HG03039 (cell line): ENCODE results near the gene SLC9A8.

Experiments
- ATAC-seq: cut with Tn5 transposase; IDR thresholded peaks from one replicate; pipeline ENCODE4 v1.9.1; 2021; ENCODE audit warnings: mild to moderate bottlenecking, moderate library complexity; ENCODE audit not compliant: unreplicated experiment

SLC9A8 gene

DNA sequence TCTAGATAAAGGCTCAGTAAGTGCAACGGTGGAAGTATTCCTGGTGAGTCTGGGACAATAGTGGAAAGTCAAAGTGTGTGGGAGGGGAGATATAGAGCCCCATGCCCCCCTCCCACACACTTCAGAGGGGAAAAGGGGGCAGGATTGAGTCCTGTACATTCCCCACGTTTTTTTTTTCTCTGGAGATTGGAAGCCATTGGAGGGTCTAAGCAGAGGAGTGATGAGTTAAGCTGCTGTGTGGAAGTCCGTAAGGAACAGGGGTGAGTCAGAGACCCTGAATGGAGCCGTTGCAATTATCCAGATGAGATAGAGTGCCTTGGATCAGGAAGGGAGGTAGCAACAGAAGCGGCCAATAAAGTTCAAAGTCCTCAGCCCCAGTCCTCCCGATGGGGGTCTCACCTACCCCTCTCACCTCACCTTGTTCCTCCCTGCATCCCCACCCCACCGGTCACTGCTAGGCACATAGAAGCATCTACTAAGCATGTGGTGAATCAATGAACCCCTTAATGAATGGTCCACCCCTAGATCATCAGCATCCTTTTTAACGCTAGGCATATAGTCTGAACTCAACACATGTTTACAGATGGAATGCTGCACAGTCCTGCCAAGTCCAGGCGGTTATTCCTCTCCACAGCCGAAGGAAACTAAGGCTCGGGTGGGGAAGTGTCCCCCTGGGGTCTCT is 662 bp upstream of the SLC9A8 start:
- no peak for ATAC-seq

DNA sequence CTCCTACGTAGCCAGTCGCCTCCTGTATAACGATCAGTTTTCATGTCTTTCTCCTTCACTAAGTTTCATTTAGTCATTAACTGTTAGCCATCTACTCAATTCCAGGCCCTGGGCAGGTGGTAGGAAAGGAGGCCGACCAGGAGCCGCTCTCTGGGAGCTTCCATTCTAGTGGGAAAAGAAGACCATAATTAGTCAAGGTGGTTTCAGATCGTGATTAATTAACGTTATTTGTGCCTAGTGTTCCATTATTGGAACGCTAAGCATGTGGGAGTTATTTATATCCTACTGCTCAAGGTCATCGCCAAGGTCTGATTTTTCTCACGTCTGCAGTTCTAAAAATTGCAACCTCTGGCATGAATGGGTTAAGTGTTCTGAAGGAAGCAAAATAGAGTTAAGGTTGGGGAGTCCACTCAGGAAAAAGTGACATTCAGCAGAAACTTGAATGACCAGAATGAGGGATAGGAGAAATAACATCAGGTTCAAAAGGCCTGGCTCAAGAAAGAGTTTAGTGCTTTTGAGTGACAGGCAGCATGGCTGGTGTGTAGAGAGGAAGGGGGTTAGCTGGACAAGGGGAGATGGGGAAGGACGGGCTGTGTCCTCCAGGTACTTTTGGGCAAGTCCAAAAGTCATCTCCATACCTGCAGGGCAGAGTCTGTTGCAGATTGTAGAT is 812 bp downstream of the SLC9A8 start:
- no peak for ATAC-seq

DNA sequence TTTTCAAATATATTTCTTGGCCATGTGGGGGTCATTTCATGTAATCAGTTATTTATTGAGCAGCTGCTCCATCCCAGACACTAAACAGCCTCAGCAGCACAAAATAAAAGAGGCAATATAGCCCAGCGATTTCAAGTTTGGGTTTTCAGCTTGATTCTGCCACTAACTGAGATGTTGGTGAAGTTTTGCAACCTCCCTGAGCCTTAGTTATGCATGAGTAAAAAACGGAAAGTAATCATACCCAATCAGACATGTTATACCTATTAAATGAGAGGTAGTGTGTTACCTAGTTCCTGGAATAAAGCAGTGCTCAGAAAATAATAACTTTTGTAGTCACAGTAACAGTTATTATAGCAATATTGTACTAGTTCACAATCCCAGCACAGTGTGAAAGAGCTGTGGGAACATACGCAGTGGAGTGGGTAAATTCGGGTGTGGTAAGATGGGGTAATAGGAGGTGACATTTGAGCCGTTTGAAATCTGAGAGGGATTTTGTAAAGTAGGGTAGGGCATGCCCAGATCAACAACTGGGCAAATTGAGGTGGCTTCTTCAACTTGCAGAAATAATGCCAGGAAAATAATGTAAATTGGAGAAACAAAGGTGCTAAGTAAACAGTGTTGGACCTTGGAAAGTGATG is 1.5 kb downstream of the SLC9A8 start:
- ATAC-seq: no peak

DNA sequence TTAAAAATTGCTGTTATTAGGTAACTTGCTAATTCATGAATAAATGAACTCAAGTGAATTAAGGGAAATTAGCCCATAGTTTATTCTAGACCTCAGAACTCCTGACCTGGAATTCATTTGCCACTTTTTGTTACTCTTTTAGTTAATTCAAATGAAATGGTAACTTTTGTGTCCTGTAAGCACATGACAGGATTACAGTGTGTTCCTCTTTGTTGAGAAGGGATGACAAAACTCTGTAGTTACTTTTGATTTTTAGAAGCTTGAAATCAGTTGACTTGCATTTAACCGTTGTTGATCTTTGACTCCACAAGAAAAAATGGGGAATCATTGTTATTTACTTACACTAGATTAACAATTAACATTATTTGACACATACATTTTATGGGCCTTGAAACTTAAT is 6.2 kb downstream of the SLC9A8 start:
- no peak for ATAC-seq

DNA sequence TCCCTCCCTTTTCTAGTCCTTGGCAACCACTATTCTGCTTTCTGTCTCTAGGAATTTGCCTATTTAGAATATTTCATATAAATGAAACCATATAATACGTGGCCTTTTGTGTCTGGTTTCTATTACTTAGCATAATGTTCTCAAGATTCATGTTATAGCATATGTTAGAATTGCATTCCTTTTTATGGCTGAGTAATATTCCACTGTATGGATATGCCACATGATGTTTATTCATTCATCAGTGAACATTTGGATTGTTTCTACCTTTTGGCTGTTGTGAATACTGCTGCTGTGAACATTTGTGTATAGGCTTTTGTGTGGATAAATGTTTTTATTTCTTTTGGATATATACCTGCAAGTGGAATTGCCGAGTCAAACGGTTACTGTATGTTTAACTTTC is 7.1 kb downstream of the SLC9A8 start:
- no peak for ATAC-seq

DNA sequence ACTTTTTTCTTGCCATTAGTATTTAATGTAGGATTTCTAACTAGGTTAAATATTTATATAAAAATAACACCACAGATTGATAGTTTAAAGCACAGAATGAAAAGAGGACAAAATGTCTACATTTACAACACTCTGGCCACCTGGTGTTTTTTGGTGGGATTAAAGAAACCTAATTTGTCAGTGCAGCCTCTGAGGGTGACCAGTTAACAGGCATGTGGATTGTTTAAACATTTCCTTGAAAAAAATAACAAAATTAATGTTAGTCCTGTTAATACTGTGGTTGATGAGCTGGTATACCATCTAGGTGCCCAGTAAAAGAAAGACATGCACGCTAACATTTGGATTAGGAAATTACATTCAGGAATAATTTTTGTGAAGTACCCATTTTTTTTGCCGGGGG is 8.8 kb downstream of the SLC9A8 start:
- ATAC-seq: no peak

DNA sequence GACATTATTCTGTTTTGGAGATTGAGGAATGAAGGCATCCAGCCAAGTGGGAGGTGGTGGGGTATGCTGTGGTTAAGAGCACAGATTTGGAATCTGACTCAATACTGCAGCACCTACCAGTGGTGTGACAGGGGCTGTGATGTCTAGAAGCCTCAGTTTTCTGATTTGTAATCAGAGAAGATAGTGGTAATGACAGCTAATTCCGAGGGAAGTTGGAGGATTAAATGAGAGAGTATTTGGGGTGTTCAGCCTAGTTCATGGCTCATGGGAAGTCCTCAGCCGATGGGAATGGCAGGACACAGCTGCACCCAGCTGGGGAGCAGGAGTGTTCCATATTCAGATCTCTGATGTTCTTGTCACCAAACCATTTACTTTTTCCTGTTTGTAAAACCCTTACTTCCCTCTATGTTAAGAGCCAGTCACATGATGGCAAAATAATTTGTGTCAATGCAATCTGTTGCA is 9.3 kb downstream of the SLC9A8 start:
- no peak for ATAC-seq

DNA sequence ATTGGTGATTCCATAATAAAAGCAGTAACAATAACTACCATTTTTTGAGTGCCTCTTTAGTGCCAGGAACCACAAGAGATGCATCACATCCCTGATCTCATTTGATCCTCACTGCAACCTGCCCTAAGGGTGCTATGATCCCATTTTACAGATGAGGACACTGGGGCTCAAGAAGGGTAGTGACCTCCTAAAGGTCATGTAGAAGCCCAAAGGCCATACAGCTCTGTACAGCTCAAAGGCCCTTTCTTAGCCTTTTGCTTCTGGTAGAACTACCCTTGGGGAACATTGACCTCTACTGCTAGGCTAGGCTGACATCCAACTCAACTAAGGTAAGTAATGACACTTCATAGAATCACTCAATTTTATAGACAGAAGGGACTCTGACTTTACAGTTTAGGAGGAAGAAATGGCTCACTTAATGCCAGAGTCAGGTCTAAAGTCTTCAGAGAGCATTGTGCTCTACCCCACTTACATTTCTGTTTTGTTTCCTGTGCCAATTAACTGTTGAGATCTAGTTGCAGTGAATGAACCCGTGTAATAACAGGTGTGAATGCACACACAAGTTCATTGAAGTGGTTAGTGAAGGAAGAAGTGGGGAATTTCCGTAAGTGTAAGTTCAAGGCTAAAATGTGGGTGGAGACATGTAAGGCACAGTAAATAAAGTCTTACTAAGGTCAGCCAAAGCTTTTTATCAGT is 10.7 kb downstream of the SLC9A8 start:
- ATAC-seq: no peak

DNA sequence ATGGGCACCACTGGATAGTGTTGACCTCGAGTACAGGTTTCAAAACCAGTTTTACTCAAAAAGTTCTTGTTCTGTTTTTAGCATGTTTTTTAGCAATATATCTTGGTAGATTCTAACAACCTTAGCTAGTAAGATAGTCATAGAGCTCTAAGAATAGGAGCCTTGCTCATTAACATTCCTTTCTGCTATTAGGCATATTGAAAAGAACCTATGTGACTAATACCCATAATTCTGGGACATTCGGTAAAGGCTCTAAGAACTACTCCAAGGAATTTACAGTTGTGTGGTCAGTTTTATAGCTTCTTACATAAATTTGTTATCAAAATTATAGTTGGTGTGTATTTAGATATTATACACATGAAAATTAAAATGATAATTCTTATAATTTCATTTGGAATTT is 11.6 kb downstream of the SLC9A8 start:
- ATAC-seq: no peak

DNA sequence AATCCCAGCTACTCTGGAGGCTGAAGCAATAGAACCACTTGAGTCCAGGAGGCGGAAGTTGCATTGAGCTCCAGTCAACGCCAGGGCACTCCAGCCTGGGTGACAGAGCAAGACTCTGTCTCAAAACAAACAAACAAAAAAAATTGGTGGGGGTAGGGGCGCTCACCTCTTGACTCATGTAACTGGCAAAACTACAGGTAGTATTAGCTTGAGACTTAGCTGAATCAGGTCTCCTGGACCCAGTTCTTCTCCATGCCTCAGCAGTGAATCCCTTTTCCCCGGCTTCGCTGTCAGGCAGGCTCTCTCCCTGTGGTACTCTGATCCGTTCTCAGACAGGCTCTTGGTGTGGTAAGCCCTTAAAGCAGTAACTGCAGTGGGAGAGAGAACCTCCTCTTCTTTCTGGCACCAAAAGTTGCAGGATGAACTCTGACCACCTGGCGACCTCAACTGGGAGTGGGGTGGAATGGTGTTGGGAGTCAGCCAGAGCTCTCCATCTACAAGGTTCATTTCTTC is 12.9 kb downstream of the SLC9A8 start:
- ATAC-seq: no peak

DNA sequence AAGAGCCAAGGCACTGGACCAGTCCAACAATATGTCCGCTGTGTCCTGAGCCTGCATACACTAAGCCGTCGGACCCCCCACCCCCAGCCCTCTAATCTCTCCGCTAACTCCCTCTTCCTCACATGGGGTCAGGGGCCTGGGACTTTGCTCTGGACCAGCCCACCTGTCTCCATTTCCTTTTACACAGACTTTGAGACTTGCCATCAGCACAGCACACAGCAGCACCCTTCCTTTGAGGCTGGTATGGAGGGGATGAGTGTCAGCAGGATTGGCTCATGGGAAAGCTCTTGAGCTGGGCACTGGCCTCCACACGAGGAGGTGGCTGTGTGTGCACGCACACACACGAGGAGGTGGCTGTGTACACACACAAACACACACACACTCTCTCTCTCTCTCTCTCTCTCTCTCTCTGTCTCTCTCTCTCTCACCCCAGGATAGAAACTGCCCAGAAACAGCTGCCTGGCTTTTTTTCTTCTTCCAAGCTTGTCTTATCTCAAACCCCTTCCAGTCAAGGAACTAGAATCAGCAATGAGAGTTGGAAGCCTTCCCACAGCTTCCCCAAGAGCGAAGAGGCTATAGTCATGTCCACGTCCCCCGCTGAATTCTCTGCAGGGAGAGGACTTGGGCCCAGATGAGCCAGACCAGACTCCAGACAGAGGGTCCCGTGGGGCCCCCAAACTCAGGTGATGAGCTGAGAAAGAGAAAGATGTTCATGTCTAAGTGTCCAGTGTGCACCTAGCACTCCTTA is 18.6 kb downstream of the SLC9A8 start:
- no peak for ATAC-seq

DNA sequence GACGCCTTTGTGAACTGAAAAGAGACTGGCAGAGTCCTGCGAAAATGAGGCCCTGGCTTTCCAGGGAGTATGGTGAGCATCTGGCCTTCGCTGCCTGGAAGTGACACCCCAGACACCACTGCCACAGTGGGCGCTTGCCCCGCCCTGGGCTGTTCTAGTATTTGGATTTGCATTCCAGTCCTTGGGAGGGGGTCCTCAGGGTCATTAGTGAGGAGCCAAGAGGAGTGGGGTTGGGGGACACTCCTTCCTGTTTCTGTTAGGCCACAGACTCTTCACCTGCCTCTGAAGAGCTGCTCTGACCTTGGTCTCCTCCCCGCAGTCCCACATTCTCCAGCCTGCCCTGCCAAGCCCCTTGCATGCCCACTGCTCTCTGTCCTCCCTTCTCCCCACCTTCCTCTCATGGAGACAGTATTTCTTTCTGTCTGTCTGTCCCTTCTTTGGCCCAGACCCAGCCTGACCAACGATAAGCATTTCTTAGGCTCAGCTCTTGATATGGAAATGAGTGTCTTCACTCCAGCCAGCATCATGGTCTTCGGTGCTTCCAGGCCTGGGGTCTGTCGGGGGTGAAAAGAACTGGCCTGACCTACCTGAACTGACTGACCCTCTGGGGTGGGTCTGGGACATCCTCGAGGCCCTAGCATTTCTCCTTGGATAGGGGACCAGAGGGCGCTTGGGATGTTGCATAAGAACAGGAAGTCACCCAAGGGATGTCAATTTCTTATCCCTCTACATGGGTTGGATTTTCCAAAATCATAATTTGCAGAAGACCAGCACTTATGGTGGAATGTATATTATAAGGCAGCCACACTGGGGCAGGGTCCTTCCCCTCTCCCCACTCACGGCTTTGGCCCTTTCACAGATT is 19.4 kb downstream of the SLC9A8 start:
- ATAC-seq: no peak

DNA sequence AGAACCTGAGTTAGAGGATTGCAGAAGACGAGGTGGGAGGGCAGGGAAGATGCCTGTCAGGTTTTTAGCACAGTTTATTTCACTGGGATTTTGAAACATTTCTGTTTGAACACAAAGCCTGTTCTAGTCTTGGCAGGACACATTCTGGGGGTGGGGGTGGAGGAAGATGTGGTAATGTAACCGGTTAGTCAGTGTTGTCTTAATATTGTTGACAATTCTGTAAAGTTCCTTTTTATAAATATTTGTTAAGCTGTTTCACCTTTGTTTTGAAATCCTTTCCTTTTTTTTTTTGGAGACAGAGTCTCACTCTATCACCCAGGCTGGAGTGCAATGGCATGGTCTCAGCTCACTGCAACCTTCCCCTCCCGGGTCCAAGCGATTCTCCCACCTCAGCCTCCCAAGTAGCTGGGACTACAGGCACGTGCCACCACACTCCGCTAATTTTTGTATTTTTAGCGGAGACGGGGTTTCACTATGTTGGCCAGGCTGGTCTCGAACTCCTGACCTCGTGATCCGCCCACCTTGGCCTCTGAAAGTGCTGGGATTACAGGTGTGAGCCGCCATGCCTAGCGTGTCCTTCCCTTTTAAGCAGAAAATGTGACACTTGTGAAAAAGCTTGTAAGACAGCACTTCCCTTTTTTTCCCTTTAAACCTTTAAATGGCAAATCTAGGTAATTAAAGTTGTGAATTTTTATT is 20.2 kb downstream of the SLC9A8 start:
- no peak for ATAC-seq

DNA sequence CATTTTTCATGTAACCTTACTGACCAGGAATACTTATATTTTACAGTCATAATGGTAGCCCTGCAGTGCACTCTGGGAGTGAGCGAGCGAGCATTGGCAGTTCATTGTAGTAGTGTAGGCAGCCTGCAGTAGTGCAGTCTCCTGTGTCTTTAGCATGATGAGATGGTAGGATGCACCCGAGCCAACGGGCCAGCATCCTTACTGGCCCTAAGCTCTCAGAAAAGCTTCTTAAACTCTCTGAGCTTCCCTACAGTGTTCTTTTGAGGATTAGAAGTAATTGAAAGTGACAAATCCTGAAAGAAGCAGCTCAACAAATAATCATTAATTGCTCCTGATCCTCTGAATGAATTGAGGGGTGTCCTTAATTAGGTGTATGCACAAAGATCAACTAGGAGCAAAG is 20.9 kb downstream of the SLC9A8 start:
- no peak for ATAC-seq

DNA sequence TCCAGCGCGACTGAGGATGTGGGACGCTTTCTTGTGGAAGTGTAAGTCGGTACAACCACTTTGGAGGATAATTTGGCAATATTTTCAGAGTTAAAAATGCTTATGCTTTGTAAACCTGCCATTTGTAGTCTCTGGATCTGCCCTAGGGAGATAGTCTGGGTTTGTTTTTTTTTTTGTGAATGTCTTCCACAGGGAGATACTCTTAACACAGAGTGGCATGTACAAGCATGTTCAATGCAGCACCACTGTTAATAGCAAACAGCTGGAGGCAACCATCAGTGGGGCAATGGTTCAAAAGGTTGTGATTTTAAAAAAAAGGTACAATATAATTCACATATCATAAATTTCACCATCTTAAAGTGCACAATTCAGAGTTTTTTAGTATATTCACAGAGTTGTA is 22.4 kb downstream of the SLC9A8 start:
- ATAC-seq: no peak

DNA sequence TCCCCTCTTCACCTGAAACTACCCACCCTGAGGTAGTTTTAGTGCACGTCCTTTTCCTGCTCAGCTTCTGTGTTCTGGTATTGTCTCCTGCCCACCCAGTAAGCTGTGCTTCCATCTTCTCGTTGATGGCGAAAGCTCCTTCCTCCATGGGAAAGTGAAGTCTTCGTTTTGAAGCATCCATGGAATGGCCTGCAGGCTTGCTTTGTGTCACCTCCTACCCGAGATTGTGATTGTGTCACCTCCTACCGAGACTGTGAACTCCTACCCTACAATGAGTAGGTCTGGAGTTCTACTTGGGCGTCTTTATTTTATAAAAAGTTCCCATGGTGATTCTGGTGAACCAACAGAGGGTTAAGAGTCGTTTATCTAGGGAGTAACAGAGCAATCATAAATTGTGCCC is 25.9 kb downstream of the SLC9A8 start:
- no peak for ATAC-seq

DNA sequence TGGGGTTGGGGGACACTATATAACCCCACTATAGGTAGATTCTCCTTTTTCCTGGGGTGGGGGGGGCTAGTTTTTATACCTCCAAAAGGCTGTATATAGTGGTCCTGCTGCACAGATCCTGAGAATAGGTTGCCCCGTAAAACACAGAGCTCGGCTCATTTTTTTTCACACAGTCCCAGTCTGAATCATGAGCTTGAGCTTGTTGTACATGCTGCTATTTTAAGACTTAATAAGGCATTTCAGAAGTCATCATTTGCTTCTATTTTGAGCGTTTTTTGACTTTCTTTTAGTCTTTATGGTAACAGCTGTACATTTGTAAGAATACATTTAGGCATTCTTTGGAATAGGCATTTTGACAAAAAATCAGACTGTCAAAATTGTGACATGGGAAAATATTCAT is 30.5 kb downstream of the SLC9A8 start:
- ATAC-seq: no peak

DNA sequence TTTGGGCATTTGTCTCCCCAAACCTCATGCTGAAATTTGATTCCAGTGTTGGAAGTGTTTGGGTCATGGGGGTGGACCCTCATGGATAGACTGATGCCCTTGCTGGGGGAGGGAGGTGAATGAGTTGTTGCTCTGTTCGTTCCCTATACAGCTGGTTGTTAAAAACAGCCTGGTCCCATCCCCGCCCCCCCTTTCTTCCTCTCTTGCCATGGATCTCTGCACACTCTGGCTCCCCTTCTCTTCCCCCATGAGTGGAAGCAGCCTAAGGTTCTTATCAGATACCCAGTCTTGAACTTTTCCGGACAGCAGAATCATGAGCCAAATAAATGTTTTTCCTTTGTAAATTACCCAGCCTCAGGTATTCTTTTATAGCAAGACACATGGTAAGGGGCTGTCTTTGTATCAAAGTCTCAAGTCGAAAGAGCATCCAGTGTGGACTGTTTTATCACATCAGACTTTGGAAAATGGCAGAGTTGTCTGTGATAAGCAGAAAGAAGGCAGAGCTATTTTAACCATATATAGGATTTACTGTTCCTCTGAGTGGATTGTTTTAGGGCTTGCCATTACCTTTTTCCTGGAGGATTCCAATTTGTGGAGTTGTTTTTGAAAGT is 31.2 kb downstream of the SLC9A8 start:
- ATAC-seq: no peak

DNA sequence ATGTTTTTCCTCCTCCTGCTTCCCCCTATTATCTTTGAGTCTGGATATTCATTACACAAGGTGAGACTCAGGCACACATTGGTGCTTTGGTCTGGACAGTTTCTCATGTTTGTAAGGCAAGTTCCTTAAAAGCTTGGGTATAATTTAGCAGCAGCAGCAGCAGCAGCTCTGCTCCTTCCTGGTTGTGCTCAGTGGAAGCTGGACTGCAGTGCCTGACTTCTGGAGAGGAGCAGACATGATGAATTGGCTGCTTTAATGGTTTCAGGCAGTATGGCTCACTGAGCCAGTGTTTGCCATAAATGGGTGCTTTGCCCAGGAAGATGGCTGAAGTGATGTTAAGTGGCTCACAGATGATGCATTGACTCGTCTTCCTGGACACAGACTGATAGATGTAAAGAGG is 32.4 kb downstream of the SLC9A8 start:
- no peak for ATAC-seq
